WTC11 (cell line): ENCODE results near the gene PCDHGA8. TPM values are rescaled to one million over a fixed set of nuclear protein-coding genes. Genes with fewer than 3 reads are reported as not detected.
A peak's percentile ranks its signal among the peaks of the same experiment; 100 is the strongest.
"Not testable (repeated sequence)": the region's sequence is repeated elsewhere in the genome, so short reads cannot be mapped to it uniquely, and the experiment has no call there.

Experiments
- ATAC-seq: fragments of 200-7000 bp; cut with Tn5 transposase; 2 replicates; pipeline ENCODE4 v1.10.0; 2021; ENCODE audit warnings: mild to moderate bottlenecking, moderate library complexity
- CTCF ChIA-PET: fragments of 300-600 bp; sonication (Branson Sonifier 250); formaldehyde crosslinking; loops from one replicate; lab custom pipeline; 2021; ENCODE audit warnings: antibody characterized with exemption; lab: Charles Lee
- POLR2A ChIA-PET: fragments of 350-600 bp; sonication (Branson Sonifier 250); formaldehyde crosslinking; loops from one replicate; lab custom pipeline; 2021; ENCODE audit warnings: antibody characterized with exemption; lab: Charles Lee
- DNase-seq: peaks from one replicate; pipeline ENCODE4 v3.0.0; 2021; ENCODE audit warnings: low spot score
- H3K27ac Mint-ChIP-seq: 2 replicates; pipeline ENCODE4 v1.8.0; 2021; ENCODE audit warnings: mixed read lengths
- H3K27me3 Mint-ChIP-seq: 2 replicates; pipeline ENCODE4 v1.8.0; 2021; ENCODE audit warnings: low read depth, mild to moderate bottlenecking, moderate library complexity, mixed read lengths
- H3K36me3 Mint-ChIP-seq: 2 replicates; pipeline ENCODE4 v1.8.0; 2021; ENCODE audit warnings: mixed read lengths
- H3K4me1 Mint-ChIP-seq: 2 replicates; pipeline ENCODE4 v1.8.0; 2022; ENCODE audit warnings: mixed read lengths
- H3K4me3 Mint-ChIP-seq: 2 replicates; pipeline ENCODE4 v1.8.0; 2021; ENCODE audit warnings: mild to moderate bottlenecking, moderate library complexity, mixed read lengths
- H3K9me3 Mint-ChIP-seq: 2 replicates; pipeline ENCODE4 v1.8.0; 2021; ENCODE audit warnings: mixed read lengths
- CTCF ChIP-seq: fragments of 200-600 bp; IDR thresholded peaks from 2 replicates; pipeline ENCODE4 v1.8.0; 2022; ENCODE audit warnings: antibody characterized with exemption
- ETV6 ChIP-seq: sonication (generic); formaldehyde crosslinking; IDR thresholded peaks from 2 replicates; pipeline ENCODE4 v1.8.1; 2022; ENCODE audit warnings: mild to moderate bottlenecking, missing genetic modification reagents
- SOX15 ChIP-seq: fragments of 250-450 bp; sonication (Bioruptor Pico); IDR thresholded peaks from 2 replicates; pipeline ENCODE4 v1.9.0; 2021; ENCODE audit warnings: mild to moderate bottlenecking
- ZNF532 ChIP-seq: fragments of 250-450 bp; sonication (Bioruptor Pico); IDR thresholded peaks from 2 replicates; pipeline ENCODE4 v1.9.0; 2021; ENCODE audit warnings: mild to moderate bottlenecking, borderline replicate concordance
- total RNA-seq: library from RNA; stranded (reverse); gene quantifications from 3 replicates; pipeline ENCODE4 v1.2.3, GENCODE V29; 2021

Gene PCDHGA8
- total RNA-seq, 1 experiment from 2014 or later, result 2.1 TPM

- POLR2A ChIA-PET, H3K27ac Mint-ChIP-seq, H3K4me1 Mint-ChIP-seq, ATAC-seq, H3K4me3 Mint-ChIP-seq, DNase-seq: not testable (repeated sequence)
- 0 out of 2 replicates have a peak, but pooled peaks have one; percentile 11 for TF ChIP-seq CTCF
- Mint-ChIP-seq H3K36me3 (peaks cover 76% of the 10 kb centered on the region), H3K27me3 (peaks cover 17% of the 10 kb centered on the region), H3K9me3 (peaks cover 63% of the 10 kb centered on the region)
- CTCF ChIA-PET, result interaction anchor here (4.3 kb wide), 1 partner anchor 19 kb away, joined by 38 read pairs; the partner anchor contains the start of gene PCDHGA10
These were observed 2.2 kb downstream of the PCDHGA8 start for GRCh38 chr5:141394401-141395187.

GRCh38 chr5:141397756-141398551, 5.5 kb downstream of the PCDHGA8 start, which contains the start of gene PCDHGB5:
TSS of gene PCDHGB5 (plus strand) at chr5:141397947. CDS start at chr5:141398128, 181 bp downstream.
- POLR2A ChIA-PET, H3K27ac Mint-ChIP-seq, H3K4me1 Mint-ChIP-seq: not testable (repeated sequence)
- peak within 1 kb of the TSS; percentile 63 for H3K4me3 Mint-ChIP-seq
- peak; percentile 93 for ATAC-seq
- CTCF ChIA-PET, result interaction anchor here (0.7 to 4.3 kb wide), 27 partner anchors 8 to 263 kb away, joined by 3 to 38 read pairs (median 7); partner anchors contain the start of genes PCDHB14, PCDHB15, PCDHB5 and PCDHGA1
- peak; percentile 69 for DNase-seq
- peak; percentile 42; the same call in 1 of the 2 replicates for TF ChIP-seq CTCF
- H3K9me3 Mint-ChIP-seq, result peaks cover 57% of the 10 kb centered on the region
- peaks cover 66% of the 10 kb centered on the region for H3K36me3 Mint-ChIP-seq
- H3K27me3 Mint-ChIP-seq, result peaks cover 14% of the 10 kb centered on the region

GRCh38 chr5:141398608-141399007, 6.2 kb downstream of the PCDHGA8 start:
- Mint-ChIP-seq H3K4me1 (no peaks in the 10 kb centered on the region), H3K27me3 (peaks cover 14% of the 10 kb centered on the region), H3K9me3 (peaks cover 59% of the 10 kb centered on the region), H3K27ac (no peak overlapping the region), H3K36me3 (peaks cover 66% of the 10 kb centered on the region), H3K4me3 (no peak overlapping the region)
- ATAC-seq, result no peak
- DNase-seq, result no peak
- TF ChIP-seq ETV6 (CRISPR knock-in tag) (no peak), SOX15 (CRISPR knock-in tag) (no peak), ZNF532 (CRISPR knock-in tag) (no peak)
- ChIA-PET POLR2A (no interaction called here), CTCF (interaction anchor here (0.6 to 4.3 kb wide), 20 partner anchors 7 to 175 kb away, joined by 3 to 38 read pairs (median 8); partner anchors contain the start of genes PCDHB14, PCDHB15, PCDHGA1 and PCDHGA10)
